RPMI7951 (cell line): Measurements from ENCODE around the gene EHBP1. TPM values are rescaled to one million over a fixed set of nuclear protein-coding genes. Genes with fewer than 3 reads are reported as not detected.

Source experiments
- DNase-seq: peaks from one replicate; pipeline ENCODE4 v3.0.0-alpha.2; 2012; ENCODE audit warnings: low read depth
- total RNA-seq: library from RNA; depleted of rRNA; stranded (reverse); fragments of >200 nt; shearing (Covaris generic); gene quantifications from 2 replicates; pipeline ENCODE4 v1.2.3, GENCODE V29; 2014

The EHBP1 gene
- total RNA-seq, 1 experiment from 2014 or later = 33.8 TPM

- no peak for DNase-seq
Measured at GRCh38 chr2:63051042-63051794, 345.7 kb downstream of the EHBP1 start.

- no peak for DNase-seq
Measured at GRCh38 chr2:63051795-63052333, 346.4 kb downstream of the EHBP1 start.

GRCh38 chr2:63052411-63053080, 347.0 kb downstream of the EHBP1 start:
- no peak for DNase-seq

- DNase-seq = no peak
Measured at GRCh38 chr2:63053081-63053888, 347.8 kb downstream of the EHBP1 start.

GRCh38 chr2:63053889-63054602, 348.5 kb downstream of the EHBP1 start:
- DNase-seq = no peak

GRCh38 chr2:63054841-63055225, 349.3 kb downstream of the EHBP1 start:
- no peak for DNase-seq

- no peak for DNase-seq
Measured at GRCh38 chr2:63055226-63056106, 350.0 kb downstream of the EHBP1 start.

GRCh38 chr2:63056107-63057050, 350.9 kb downstream of the EHBP1 start:
- no peak for DNase-seq

- no peak for DNase-seq
Measured at GRCh38 chr2:63057249-63058143, 352.0 kb downstream of the EHBP1 start.

GRCh38 chr2:63058144-63058920, 352.8 kb downstream of the EHBP1 start:
- no peak for DNase-seq

GRCh38 chr2:63058921-63059792, 353.6 kb downstream of the EHBP1 start:
- DNase-seq = no peak

- no peak for DNase-seq
Measured at GRCh38 chr2:63059793-63060471, 354.4 kb downstream of the EHBP1 start.

- DNase-seq = no peak
Measured at GRCh38 chr2:63060472-63060991, 355.0 kb downstream of the EHBP1 start.

- no peak for DNase-seq
Measured at GRCh38 chr2:63064197-63064596, 358.7 kb downstream of the EHBP1 start.

- DNase-seq = no peak
Measured at GRCh38 chr2:63064661-63065060, 359.1 kb downstream of the EHBP1 start.

GRCh38 chr2:63066265-63066664, 360.8 kb downstream of the EHBP1 start:
- DNase-seq = no peak
